Suprapubic skin (tissue), 4 donors: ENCODE data around the gene METTL1. TPM values are rescaled to one million over a fixed set of nuclear protein-coding genes. Genes with fewer than 3 reads are reported as not detected.
A peak's percentile ranks its signal among the peaks of the same experiment; 100 is the strongest.

Experiments
- DNase-seq, 2 donors: peaks; one replicate each; pipeline ENCODE4 v3.0.0-alpha.2; 2019; ENCODE audit warnings: low spot score in 2 of 2
- H3K27ac ChIP-seq: fragments of 200-600 bp; sonication (generic); one replicate; pipeline ENCODE4 v1.5.1; 2019
- H3K27me3 ChIP-seq: fragments of 200-600 bp; sonication (generic); one replicate; pipeline ENCODE4 v1.5.1; 2019
- H3K36me3 ChIP-seq: fragments of 200-600 bp; sonication (generic); one replicate; pipeline ENCODE4 v1.5.1; 2019
- H3K4me1 ChIP-seq: fragments of 200-600 bp; sonication (generic); one replicate; pipeline ENCODE4 v1.5.1; 2019
- H3K4me3 ChIP-seq: fragments of 200-600 bp; sonication (generic); one replicate; pipeline ENCODE4 v1.5.1; 2019; ENCODE audit warnings: mild to moderate bottlenecking
- H3K9me3 ChIP-seq: fragments of 200-600 bp; sonication (generic); one replicate; pipeline ENCODE4 v1.5.1; 2019
- EP300 ChIP-seq: sonication (generic); formaldehyde crosslinking; IDR thresholded peaks from one replicate; pipeline ENCODE4 v1.6.1; 2017; ENCODE audit warnings: antibody characterized with exemption
- POLR2A ChIP-seq, 2 donors: fragments of 450-650 bp; IDR thresholded peaks; one replicate each; pipeline ENCODE4 v1.6.1; 2017; ENCODE audit warnings: antibody characterized with exemption in 2 of 2, mild to moderate bottlenecking in 2 of 2, moderate library complexity in 2 of 2
- POLR2AphosphoS5 ChIP-seq, 3 donors: sonication (generic); formaldehyde crosslinking; IDR thresholded peaks; one replicate each; pipeline ENCODE4 v1.6.1; 2017; ENCODE audit warnings: antibody characterized with exemption in 3 of 3
- WGBS: methylation state at CpG from one replicate; pipeline ENCODE4 v1.1.5; 2018; 5-methylcytosine and 5-hydroxymethylcytosine counted together
- total RNA-seq, 4 donors: library from RNA; depleted of rRNA; stranded (reverse); fragments of >200 nt; gene quantifications; one replicate each; pipeline ENCODE4 v1.1.0, GENCODE V29; 2016
- TF ChIP-seq, protein P1 (sequence below), 2 donors: fragments of 200-600 bp in 1 of 2; fragments of 450-650 bp in 1 of 2; sonication (generic) in 1 of 2; IDR thresholded peaks; one replicate each; pipeline ENCODE4 v1.5.1; 2016 to 2019; ENCODE audit warnings: antibody characterized with exemption in 2 of 2, mild to moderate bottlenecking in 1 of 2, moderate library complexity in 1 of 2

The METTL1 gene
- total RNA-seq, 4 donors from 2014 or later: 9.1 to 24.1 (median 16.4) TPM

DNA sequence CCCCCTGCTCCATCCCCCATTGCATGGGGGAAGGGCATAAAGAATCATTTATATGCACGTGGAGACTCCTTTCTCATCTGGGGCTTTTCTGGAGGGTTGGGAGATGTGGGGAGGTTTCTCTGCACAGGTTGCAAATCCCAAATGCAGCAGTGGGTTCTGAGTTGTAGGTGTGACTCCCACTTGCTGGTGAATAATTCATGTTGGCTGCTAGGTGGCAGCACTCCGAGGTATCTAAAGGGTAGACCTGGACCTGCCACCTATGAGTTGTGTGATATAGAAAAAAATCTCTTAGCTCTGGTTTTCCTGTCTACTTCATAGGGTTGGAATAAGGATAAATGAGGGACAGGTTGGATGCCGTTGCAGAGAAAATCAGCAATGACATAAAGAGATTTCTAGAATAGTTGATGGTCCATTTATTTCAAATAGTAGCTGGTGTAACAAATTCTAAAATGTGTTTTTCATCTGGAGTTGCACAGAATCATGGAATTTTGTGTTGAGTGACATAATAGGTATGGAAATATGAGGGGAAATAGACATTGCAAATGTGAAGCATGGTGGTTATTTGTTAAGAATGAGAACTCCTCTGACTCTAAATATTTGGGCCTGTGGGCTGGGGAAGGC is 12.4 kb downstream of the METTL1 start:
- peaks cover 15% of the 10 kb centered on the region for H3K27me3 ChIP-seq
- H3K27ac ChIP-seq: no peak overlapping the region
- peaks cover 16% of the 10 kb centered on the region for H3K36me3 ChIP-seq
- DNase-seq: no peak
- peaks cover 20% of the 10 kb centered on the region for H3K4me1 ChIP-seq
- TF ChIP-seq EP300 (no peak), POLR2A (IDR thresholded peaks at IDR 0.05) (no peak)
- TF ChIP-seq, protein P1, sequence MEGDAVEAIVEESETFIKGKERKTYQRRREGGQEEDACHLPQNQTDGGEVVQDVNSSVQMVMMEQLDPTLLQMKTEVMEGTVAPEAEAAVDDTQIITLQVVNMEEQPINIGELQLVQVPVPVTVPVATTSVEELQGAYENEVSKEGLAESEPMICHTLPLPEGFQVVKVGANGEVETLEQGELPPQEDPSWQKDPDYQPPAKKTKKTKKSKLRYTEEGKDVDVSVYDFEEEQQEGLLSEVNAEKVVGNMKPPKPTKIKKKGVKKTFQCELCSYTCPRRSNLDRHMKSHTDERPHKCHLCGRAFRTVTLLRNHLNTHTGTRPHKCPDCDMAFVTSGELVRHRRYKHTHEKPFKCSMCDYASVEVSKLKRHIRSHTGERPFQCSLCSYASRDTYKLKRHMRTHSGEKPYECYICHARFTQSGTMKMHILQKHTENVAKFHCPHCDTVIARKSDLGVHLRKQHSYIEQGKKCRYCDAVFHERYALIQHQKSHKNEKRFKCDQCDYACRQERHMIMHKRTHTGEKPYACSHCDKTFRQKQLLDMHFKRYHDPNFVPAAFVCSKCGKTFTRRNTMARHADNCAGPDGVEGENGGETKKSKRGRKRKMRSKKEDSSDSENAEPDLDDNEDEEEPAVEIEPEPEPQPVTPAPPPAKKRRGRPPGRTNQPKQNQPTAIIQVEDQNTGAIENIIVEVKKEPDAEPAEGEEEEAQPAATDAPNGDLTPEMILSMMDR (IDR thresholded peaks at IDR 0.05): peak in 1 of 2 donors; percentile 36
- H3K9me3 ChIP-seq: no peaks in the 10 kb centered on the region
- no peak overlapping the region for H3K4me3 ChIP-seq
- 28% methylated on average over 3 of the region's 3 CpGs for WGBS

DNA sequence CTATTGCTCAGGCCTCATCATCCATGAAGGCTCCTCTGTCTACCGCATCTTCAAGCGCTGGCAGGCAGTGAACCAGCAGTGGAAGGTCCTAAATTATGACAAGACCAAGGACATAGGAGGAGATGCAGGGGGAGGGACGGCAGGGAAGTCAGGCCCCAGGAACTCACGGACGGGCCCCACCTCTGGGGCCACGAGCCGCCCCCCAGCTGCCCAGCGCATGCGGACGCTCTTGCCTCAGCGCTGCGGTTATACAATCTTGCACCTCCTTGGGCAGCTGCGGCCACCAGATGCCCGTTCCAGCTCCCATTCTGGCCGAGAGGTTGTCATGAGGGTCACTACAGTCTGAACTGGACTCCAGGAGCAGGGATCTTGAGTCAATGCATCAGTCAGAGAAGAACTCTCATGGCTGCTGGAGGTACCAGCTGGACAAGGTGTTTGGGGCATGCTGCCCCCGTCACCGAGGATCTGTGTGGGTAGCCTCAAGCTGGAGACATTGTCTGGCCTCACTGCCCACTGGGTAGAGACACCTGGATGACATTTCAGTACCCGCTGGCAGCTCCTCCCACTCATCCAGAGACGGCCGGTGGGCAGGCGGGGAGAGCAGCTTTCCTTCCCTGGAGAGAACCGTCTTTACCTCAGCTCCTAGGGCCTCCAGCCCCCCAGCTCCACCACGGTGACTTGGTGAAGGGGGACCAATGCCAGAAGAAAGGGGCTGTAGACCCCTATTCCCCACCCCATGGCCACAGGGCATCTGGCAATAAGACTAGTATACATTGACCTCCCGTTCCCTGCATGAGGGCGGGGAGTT is 13.1 kb downstream of the METTL1 start:
- H3K36me3 ChIP-seq: peaks cover 16% of the 10 kb centered on the region
- no peak overlapping the region for H3K27ac ChIP-seq
- no peak for DNase-seq
- WGBS: 90% methylated on average over 9 of the region's 25 CpGs
- TF ChIP-seq, protein P1 (IDR thresholded peaks at IDR 0.05): no peak
- no peak for TF ChIP-seq POLR2AphosphoS5 (IDR thresholded peaks at IDR 0.05)
- no peak for TF ChIP-seq EP300
- no peak for TF ChIP-seq POLR2A (IDR thresholded peaks at IDR 0.05)
- H3K4me1 ChIP-seq: peaks cover 27% of the 10 kb centered on the region
- H3K9me3 ChIP-seq: no peaks in the 10 kb centered on the region
- no peak overlapping the region for H3K4me3 ChIP-seq
- H3K27me3 ChIP-seq: peaks cover 8% of the 10 kb centered on the region

DNA sequence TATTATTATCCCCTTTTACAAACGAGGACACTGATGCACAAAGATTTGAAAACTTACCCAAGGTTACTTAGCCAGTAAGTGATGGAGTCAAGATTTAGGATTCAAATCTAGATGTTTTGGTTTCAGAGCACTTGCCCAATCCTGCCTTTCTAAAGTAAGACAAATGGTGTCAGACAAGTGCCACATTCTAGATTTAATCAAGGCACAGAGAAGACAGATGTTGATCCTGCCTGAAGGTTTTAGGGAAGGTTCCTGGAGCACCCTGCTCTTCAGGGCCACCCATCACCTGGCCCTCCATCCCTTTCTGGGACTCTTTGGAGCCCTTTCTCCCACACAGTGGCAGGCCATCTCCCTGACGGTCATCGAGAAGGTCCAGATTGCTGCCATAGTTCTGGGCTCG is 14.1 kb downstream of the METTL1 start:
- peaks cover 16% of the 10 kb centered on the region for H3K36me3 ChIP-seq
- no peaks in the 10 kb centered on the region for H3K9me3 ChIP-seq
- peaks cover 34% of the 10 kb centered on the region for H3K4me1 ChIP-seq
- no peaks in the 10 kb centered on the region for H3K27me3 ChIP-seq
- TF ChIP-seq EP300: no peak
- TF ChIP-seq POLR2AphosphoS5 (IDR thresholded peaks at IDR 0.05): no peak
- no peak for TF ChIP-seq POLR2A (IDR thresholded peaks at IDR 0.05)
- TF ChIP-seq, protein P1 (IDR thresholded peaks at IDR 0.05): no peak
- no peak for DNase-seq
- 92% methylated on average over 4 of the region's 4 CpGs for WGBS
- H3K27ac ChIP-seq: no peak overlapping the region
- H3K4me3 ChIP-seq: no peak overlapping the region

DNA sequence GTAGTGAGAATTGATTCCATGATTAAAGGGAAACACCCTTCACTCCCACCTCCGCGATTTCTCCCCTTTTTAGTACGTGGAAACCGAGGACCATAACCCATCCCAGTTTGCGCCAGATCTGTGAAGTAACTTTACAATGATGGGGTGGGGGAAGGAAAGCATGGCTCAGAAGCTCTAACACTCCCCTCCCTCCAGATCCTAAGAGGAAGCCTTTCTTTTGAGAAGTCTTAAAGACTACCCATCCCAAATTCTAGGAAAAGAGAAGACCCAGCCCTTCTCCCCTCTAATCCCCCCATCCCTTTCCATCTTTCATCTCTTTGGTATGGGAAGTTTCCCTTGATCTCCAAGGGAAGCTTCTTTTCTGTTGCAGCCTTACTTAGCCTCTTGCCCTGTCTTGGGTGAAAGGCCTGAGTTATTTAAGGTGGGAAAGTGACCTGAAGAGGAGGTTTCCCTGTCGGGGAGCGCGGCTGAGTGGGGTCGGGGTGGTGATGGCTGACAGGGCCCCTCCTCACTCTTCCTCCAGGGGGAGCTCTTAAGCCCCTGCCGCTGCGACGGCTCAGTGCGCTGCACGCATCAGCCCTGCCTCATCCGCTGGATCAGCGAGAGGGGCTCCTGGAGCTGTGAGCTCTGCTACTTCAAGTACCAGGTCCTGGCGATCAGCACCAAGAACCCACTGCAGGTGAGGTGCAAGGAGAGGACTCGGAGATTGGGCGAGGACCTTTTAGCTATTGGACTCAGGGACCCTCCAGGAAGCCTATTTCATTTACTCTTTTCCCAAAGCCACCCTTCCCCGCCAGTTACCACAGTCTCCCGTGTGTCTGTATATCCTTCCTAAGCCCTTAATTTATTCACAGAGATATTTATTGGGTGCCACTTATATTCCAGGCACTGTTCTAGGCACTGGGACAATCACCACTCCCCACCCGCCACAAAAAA is 15.2 kb downstream of the METTL1 start:
- Histone ChIP-seq H3K36me3 (peaks cover 16% of the 10 kb centered on the region), H3K27me3 (no peaks in the 10 kb centered on the region), H3K9me3 (no peaks in the 10 kb centered on the region), H3K27ac (no peak overlapping the region), H3K4me3 (peak overlapping the region; percentile 85), H3K4me1 (peaks cover 41% of the 10 kb centered on the region)
- no peak for DNase-seq
- 59% methylated on average over 19 of the region's 22 CpGs for WGBS
- TF ChIP-seq, protein P1 (IDR thresholded peaks at IDR 0.05): peak in 1 of 2 donors; percentile 55
- no peak for TF ChIP-seq EP300
